GM12875 (cell line): ENCODE measurements around the gene L3HYPDH.
"Not testable (repeated sequence)": the region's sequence is repeated elsewhere in the genome, so short reads cannot be mapped to it uniquely, and the experiment has no call there.

Experiments used
- H3K4me3 ChIP-seq: one replicate; pipeline ENCODE4 v1.5.1; 2011; ENCODE audit warnings: low read depth, low read length, control low read depth
- TF ChIP-seq, protein P1 (sequence below): IDR thresholded peaks from 2 replicates; pipeline ENCODE4 v1.5.1; 2011; ENCODE audit warnings: low read depth, mild to moderate bottlenecking, control low read depth, inconsistent platforms, low read length, moderate library complexity, borderline replicate concordance; ENCODE audit not compliant: insufficient read depth

Gene L3HYPDH

DNA sequence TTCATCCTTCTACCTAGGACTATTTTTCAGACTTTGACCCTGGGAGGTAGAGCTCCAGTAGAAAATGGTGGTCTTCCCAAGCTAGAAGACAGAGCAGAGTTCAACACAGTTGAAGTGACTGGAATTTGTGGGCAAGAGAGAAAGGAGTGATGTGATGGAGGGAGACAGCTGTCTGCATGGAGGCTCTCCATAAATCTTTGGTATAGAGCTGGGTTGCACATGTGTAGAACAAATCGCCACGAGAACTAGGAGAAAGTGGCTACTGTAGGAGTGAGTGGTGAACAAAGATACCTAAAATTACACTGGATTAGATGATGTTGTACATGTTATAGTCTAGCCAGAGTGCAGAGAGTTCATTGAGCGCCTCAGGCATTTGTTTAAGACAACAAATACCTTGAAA is 33.5 kb downstream of the L3HYPDH start:
- TF ChIP-seq, protein P1, sequence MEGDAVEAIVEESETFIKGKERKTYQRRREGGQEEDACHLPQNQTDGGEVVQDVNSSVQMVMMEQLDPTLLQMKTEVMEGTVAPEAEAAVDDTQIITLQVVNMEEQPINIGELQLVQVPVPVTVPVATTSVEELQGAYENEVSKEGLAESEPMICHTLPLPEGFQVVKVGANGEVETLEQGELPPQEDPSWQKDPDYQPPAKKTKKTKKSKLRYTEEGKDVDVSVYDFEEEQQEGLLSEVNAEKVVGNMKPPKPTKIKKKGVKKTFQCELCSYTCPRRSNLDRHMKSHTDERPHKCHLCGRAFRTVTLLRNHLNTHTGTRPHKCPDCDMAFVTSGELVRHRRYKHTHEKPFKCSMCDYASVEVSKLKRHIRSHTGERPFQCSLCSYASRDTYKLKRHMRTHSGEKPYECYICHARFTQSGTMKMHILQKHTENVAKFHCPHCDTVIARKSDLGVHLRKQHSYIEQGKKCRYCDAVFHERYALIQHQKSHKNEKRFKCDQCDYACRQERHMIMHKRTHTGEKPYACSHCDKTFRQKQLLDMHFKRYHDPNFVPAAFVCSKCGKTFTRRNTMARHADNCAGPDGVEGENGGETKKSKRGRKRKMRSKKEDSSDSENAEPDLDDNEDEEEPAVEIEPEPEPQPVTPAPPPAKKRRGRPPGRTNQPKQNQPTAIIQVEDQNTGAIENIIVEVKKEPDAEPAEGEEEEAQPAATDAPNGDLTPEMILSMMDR: no peak
- H3K4me3 ChIP-seq: no peak overlapping the region

DNA sequence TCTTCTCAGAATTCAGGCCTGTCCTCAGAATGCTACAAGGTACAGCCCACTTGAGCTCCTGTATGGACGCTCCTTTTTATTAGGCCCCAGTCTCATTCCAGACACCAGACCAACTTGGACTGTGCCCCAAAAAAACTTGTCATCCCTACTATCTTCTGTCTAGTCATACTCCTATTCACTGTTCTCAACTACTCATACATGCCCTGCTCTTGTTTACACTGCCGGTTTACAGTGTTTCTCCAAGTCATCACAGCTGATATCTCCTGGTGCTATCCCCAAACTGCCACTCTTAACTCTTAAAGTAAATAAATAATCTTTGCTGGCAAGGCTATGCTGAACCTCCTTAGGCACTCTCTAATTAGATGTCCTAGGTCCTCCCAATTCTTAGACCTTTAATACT is 35.5 kb downstream of the L3HYPDH start:
- H3K4me3 ChIP-seq: not testable (repeated sequence)

GRCh38 chr14:59439256-59439965 is 44.8 kb downstream of the L3HYPDH start:
- no peak overlapping the region for H3K4me3 ChIP-seq
- TF ChIP-seq, protein P1: no peak

GRCh38 chr14:59438195-59438647 is 46.0 kb downstream of the L3HYPDH start:
- no peak overlapping the region for H3K4me3 ChIP-seq
- TF ChIP-seq, protein P1: no peak

DNA sequence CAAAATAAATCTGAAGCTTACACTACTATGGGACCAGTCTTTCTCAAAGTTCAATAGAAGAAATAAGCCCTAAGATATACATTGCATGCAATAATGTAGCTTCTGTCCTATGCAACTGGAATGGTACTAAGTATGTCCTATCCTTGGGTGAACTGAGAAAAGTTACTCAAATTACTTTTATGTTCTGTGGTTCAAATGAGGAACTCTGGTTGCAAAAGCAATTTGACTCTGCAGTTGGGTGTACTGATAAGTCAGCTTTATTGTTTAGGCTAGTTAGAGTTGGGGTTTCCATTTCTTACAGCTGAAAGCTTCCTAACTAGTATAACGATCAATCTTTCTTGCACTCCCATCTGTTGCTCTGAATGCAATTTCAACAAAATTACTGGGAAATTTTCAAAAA is 48.2 kb downstream of the L3HYPDH start:
- TF ChIP-seq, protein P1: no peak
- H3K4me3 ChIP-seq: no peak overlapping the region

DNA sequence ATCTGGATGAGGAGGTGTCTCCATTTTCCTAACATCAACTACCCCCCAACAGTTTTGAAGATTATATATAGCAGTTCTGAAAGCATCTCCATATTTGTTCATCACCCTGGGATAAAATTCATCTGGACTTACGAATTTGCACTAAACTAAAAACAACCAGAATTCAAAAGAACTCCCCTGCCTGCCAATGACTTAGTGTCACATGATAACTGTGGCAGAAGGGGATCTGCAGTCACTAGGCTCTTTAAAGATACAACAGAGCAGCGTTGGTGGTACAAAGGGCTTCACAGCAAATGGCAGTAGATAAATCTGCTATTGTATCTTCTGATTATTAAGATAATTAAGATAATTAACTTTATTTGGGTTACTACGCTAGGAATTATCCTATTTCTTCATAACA is 49.1 kb downstream of the L3HYPDH start:
- TF ChIP-seq, protein P1: no peak
- no peak overlapping the region for H3K4me3 ChIP-seq

GRCh38 chr14:59429790-59430189 is 54.4 kb downstream of the L3HYPDH start:
- no peak overlapping the region for H3K4me3 ChIP-seq
- TF ChIP-seq, protein P1: no peak
